DMS53 treated with DMSO at 0.1 percent for 48 hours (cell line): Measurements from ENCODE around the gene LAMTOR5.
A peak's percentile ranks its signal among the peaks of the same experiment; 100 is the strongest.
"Not testable (repeated sequence)": the region's sequence is repeated elsewhere in the genome, so short reads cannot be mapped to it uniquely, and the experiment has no call there.

Experiments
- DNase-seq: peaks from one replicate; lab custom pipeline; 2025; ENCODE audit not compliant: unreplicated experiment; lab: John Stamatoyannopoulos, UW

Gene LAMTOR5

DNA sequence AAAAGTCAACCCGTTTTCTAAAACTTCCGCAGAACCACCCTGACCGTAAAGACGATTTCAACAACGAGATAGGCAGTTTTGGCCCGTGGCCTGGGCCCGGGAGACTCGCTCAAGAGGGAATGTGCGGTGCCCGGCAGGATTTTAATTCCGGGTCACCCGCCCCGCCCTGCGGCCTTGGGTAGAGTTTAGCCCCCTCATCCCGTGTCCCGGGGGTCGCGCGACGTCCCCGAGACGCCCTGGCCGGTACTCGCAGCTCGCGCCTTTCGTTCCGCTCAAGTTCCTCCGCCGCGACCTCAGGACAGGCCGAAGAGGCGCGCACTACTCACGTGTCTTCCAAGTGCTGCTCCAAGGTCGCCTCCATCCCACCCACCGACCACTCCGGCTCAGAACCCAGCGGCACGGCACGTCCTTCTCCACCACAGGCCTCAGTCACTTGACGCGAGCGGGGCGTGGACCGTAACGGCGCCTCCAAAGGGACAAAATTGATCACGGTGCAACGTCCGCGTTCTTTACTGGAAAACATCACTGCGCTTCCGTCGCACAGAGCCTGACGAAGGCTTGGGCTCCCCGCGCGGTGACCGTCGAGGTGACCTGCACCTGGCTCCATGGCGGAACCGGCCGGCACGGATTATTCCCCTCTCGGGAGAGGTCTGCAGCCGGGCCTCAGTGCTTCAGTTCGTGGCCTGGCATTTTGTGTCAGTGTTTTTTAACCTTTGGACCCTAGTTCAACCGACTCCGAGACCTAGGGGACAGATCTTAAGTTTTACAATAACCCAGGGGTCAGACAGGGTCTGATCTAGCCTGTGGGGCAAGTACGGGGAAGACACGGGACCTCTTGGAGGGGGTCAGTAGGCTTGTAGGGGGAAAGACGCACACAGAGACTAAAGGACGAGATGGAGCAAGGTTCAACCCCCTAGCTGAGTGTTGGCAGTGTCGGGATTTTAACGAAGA, at the start of gene LAMTOR5:
LAMTOR5 (minus strand) TSS at position 435 of the 951 bp plus-strand sequence; CDS start at position 361, 74 bp downstream.
- DNase-seq: peak; percentile 87

DNA sequence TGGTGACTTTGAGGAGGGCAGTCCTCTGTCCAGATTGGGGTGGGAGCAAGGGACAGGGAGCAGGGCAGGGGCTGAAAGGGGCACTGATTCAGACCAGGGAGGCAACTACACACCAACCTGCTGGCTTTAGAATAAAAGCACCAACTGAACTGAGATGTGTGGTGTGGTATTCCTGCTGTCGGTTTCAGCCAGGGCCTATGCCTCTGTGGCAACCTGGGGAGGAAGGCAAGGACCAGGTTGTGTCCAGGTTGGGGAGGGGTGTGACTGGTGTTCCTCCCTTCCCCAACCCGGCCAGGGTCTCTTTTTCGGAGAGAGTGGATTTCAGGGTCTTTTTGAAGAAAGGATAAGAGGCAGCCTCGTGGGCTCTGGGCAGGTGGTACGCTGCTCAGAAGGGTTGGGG, 49.7 kb upstream of the LAMTOR5 start:
- DNase-seq: no peak

DNA sequence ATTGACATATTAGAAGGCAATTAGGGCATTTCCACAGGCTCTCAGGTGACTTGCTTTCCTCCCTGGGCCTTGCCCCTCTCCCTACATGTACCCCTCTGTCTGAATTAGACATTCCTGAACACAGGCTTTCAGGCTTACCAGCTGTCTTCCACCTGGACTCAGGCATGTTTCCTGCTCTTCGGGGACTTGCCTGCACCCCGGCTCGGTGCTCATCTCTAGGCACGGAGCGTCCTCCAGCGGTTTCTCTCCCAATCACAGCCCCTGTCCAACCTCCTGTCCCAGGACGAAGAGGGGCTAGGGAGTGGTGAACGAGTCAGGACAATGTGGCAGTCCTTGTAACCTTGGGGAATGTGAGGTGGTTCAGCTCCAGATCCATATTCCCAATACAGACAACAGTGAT, 47.7 kb upstream of the LAMTOR5 start:
- DNase-seq: no peak

- no peak for DNase-seq
Measured at GRCh38 chr1:110454328-110454727, 46.8 kb upstream of the LAMTOR5 start.

GRCh38 chr1:110453829-110454228, 46.3 kb upstream of the LAMTOR5 start:
- DNase-seq: no peak

GRCh38 chr1:110452330-110452729, 44.8 kb upstream of the LAMTOR5 start:
- no peak for DNase-seq

DNA sequence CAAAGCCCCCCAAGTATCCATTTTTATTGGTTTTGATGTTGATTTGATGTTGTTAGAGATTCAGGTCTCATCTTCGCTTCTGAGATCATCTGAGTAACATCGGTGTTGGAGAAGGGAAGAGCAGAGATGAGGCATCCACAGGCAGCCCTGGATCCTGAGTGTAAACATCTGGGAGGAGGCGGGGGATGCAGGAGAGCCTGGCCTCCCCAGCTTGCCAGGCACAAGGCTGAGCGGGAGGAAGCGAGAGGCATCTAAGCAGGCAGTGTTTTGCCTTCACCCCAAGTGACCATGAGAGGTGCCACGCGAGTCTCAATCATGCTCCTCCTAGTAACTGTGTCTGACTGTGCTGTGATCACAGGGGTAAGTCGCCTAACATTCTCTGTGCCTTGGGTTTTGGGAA, 43.4 kb upstream of the LAMTOR5 start, which contains the start of gene PROK1:
PROK1 (plus strand) TSS at position 221 of the 400 bp plus-strand sequence; CDS start at position 289, 68 bp downstream.
- DNase-seq: no peak

DNA sequence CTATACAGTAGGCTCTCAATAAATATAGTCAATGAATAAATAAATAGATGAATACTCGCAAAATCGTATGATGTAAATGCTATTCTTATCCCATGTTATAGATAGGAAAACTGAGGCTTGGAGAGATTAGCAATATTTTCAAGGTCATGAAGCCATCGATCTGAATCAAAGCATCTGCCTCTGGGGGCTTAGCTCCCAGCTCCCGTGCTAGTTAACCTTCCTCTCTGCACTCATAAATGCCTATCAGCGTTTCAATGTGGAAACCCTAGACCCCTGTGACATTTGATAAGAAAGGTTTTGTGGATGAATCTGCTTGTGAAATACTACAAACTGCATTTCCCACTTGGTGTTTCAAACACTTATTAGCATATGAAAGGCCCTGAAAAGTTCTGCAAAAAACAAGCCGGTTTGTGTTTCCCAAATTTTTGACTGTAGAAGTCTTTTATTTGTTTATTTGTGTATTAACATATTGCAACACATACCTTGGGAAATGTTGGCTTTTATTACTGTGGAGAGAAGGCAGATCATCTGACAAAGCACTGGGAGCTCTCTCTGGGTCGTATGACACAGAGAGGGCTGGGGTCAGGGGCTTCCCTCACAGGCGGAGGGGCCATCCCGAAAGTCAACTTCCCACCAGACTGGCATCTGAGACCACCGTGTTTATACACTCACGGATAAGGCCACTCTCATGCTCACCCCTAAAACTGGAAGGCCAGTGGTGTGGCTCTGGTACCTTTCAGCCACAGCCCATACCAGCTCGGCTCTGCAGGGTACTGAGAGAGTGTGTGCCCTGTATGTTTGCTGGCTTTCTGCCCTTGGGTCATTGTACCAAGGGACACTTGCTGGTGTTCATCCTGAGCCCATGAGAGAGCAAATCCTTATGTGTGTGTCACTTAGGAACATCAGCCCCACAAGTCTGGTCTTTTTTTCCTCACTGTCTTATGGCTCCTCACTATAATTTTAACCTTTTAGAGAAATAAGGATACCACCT, 42.5 kb upstream of the LAMTOR5 start:
- no peak for DNase-seq

DNA sequence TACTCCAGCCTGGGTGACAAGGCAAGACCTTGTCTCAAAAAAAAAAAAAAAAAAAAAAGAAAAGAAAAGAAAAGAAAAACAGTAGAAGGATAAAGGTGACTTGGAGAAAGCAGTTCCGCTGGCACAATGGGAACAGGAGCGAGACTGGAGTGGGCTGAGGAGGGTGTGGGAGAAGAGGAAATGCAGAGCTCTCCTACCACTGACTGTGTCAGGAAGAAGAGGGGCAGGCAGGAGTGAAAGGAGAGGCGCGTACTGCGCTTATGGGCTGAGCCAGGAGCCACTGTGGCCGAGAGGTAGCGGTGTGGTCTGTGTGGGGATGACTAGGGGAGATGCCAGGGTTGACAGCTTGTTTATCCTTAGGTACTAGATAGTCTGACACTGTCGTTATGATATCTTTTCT, 37.1 kb upstream of the LAMTOR5 start:
- no peak for DNase-seq

GRCh38 chr1:110443451-110443850, 36.0 kb upstream of the LAMTOR5 start:
- no peak for DNase-seq

GRCh38 chr1:110441888-110442287, 34.4 kb upstream of the LAMTOR5 start:
- no peak for DNase-seq

DNA sequence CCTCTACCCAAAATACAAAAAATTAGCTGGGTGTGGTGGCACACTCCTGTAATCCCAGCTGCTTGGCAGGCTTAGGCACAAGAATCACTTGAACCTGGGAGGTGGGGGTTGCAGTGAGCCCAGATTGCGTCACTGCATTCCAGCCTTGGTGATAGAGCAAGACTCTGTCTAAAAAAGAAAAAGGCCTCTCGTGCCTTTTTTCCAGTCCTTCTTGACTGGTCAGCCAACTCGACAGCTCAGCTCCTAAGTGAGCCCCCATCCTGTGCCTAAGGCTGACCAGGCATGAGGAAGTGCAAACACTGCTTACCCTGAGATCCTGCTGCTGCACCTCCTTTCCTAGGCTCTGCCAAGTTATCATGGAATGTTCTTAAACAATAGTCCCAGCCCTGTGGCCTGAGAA, 33.4 kb upstream of the LAMTOR5 start:
- no peak for DNase-seq

GRCh38 chr1:110439873-110440272, 32.4 kb upstream of the LAMTOR5 start:
- DNase-seq: not testable (repeated sequence)

DNA sequence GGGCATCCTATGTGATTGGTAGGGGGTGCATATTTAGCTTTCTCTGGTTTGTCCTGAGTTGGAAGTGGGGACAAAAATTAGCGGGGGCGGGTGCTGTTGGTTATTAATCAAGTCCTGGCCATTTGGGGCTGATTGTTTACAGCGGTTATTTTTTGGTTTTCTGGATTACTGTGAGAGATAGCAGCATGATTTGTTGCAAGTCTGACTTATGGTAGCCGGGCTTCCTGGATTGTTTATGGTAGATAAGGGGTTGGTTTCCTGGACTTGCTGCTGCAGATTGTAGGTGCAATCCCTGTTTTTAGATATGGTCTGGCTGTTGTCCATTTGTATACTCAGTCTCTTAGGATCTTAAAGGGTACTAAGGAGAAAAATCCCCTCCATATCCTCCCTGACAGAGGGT, 31.4 kb upstream of the LAMTOR5 start:
- DNase-seq: no peak

DNA sequence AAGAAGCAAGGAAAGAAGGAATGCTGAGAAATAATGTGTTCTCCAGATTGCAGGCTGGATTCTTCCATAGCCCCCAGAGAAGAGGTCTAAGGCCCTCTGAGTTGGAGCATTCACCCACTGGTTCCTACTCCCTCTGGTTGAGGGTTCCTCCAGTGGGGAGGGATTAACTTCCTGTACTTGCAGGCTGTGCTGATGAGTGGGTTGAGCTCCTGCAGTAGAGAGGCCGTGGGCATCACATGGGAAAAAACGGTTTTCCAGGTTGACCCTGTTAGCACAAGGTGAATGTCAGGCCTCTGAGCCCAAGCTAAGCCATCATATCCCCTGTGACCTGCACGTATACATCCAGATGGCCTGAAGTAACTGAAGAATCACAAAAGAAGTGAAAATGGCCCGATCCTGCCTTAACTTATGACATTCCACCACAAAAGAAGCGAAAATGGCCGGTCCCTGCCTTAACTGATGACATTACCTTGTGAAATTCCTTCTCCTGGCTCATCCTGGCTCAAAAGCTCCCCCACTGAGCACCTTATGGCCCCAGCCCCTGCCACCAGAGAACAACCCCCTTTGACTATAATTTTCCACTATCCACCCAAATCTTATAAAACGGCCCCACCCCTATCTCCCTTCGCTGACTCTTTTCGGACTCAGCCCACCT, 30.3 kb upstream of the LAMTOR5 start:
- not testable (repeated sequence) for DNase-seq

DNA sequence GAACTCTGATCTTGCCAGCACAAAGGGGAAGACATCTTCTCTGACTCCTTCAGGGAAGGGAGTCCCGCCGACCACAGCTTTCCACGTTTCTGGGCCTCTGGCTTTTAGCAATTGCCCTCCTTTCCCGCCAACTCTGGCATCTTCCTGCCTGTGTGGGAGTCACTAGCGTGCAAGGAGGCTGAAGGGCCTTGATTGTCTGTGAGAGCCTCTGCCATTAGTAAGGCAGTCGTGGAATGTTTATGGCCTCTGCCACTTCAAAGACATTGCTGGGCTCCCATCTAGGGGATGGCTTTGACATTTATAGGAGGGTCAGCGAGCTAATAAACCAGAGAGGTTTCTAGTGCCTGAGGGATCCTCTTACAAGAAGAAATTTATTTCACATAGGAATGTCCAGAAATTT, 29.1 kb upstream of the LAMTOR5 start:
- DNase-seq: no peak

- no peak for DNase-seq
Measured at GRCh38 chr1:110434946-110435345, 27.5 kb upstream of the LAMTOR5 start.

GRCh38 chr1:110433803-110434202, 26.3 kb upstream of the LAMTOR5 start:
- DNase-seq: peak; percentile 39

GRCh38 chr1:110433213-110433612, 25.7 kb upstream of the LAMTOR5 start:
- no peak for DNase-seq

DNA sequence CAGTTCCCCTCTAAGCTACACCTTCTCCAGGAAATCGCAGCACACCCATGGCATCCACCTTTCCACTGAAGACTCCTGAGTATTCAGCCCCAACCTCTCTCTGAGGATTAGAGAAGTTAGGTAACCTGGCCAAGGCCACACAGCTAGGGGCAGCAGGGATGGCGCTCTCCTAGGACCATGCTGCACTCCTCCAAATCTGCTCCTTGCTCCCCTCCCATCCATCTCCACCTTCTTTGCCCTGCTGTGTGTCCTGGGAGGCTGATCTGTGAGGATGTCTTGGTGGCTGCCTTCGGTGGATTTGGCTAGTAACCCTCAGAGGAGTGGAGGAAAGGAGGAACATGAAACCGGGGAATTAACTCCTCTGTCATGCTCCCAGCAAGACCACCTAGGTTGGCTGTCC, 23.4 kb upstream of the LAMTOR5 start:
- DNase-seq: no peak

GRCh38 chr1:110430366-110430765, 22.9 kb upstream of the LAMTOR5 start:
- no peak for DNase-seq
